HepG2 (cell line): Measurements from ENCODE around the gene FGGY. TPM values are rescaled to one million over a fixed set of nuclear protein-coding genes. Genes with fewer than 3 reads are reported as not detected.
A peak's percentile ranks its signal among the peaks of the same experiment; 100 is the strongest.

ENCODE experiments used
- EED ChIP-seq: sonication (generic); formaldehyde crosslinking; IDR thresholded peaks from 2 replicates; pipeline ENCODE4 v1.5.0; 2020; ENCODE audit warnings: mild to moderate bottlenecking, missing genetic modification reagents
- EHMT2 ChIP-seq: fragments of 200-600 bp; sonication (generic); IDR thresholded peaks from 2 replicates; pipeline ENCODE4 v1.7.0; 2017; ENCODE audit warnings: antibody characterized with exemption, low read depth, low read length, borderline replicate concordance
- ESRRA ChIP-seq: sonication (generic); formaldehyde crosslinking; IDR thresholded peaks from 2 replicates; pipeline ENCODE4 v1.5.1; 2020; ENCODE audit warnings: mild to moderate bottlenecking, low read depth, missing genetic modification reagents
- FOSL1 ChIP-seq: sonication (generic); formaldehyde crosslinking; IDR thresholded peaks from 2 replicates; pipeline ENCODE4 v1.9.0; 2021; ENCODE audit warnings: missing genetic modification reagents, borderline replicate concordance
- FOXC1 ChIP-seq: sonication (generic); formaldehyde crosslinking; IDR thresholded peaks from 2 replicates; pipeline ENCODE4 v1.8.0; 2022; ENCODE audit warnings: mild to moderate bottlenecking, missing genetic modification reagents, borderline replicate concordance
- GRHL1 ChIP-seq: sonication (generic); formaldehyde crosslinking; conservative IDR thresholded peaks from 2 replicates; pipeline ENCODE4 v1.8.0; 2022; ENCODE audit warnings: missing genetic modification reagents
- GTF3A ChIP-seq: sonication (generic); formaldehyde crosslinking; conservative IDR thresholded peaks from 2 replicates; pipeline ENCODE4 v1.4.0; 2020; ENCODE audit warnings: mild to moderate bottlenecking, missing genetic modification reagents
- HINFP ChIP-seq: sonication (generic); formaldehyde crosslinking; IDR thresholded peaks from 2 replicates; pipeline ENCODE4 v1.4.0; 2020; ENCODE audit warnings: low read depth, mild to moderate bottlenecking, missing genetic modification reagents
- HOXA9 ChIP-seq: sonication (generic); formaldehyde crosslinking; IDR thresholded peaks from 2 replicates; pipeline ENCODE4 v1.8.1; 2022; ENCODE audit warnings: missing genetic modification reagents, mild to moderate bottlenecking, moderate library complexity, borderline replicate concordance
- JUN ChIP-seq: sonication (generic); formaldehyde crosslinking; IDR thresholded peaks from 2 replicates; pipeline ENCODE4 v1.4.0; 2020; ENCODE audit warnings: mild to moderate bottlenecking, missing genetic modification reagents
- KDM6A ChIP-seq: IDR thresholded peaks from 2 replicates; pipeline ENCODE4 v1.6.1; 2016; ENCODE audit warnings: low read depth
- NCOR1 ChIP-seq: fragments of 200-600 bp; sonication (generic); IDR thresholded peaks from 2 replicates; pipeline ENCODE4 v1.7.0; 2017; ENCODE audit warnings: antibody characterized with exemption, low read length, borderline replicate concordance
- NFYB ChIP-seq: sonication (generic); formaldehyde crosslinking; IDR thresholded peaks from 2 replicates; pipeline ENCODE4 v1.4.0; 2020; ENCODE audit warnings: missing genetic modification reagents
- PCBP2 ChIP-seq: fragments of 200-400 bp; formaldehyde crosslinking; optimal IDR thresholded peaks from 2 replicates; pipeline ENCODE3; 2018; ENCODE audit warnings: low read length, low read depth; ENCODE audit not compliant: poor library complexity, severe bottlenecking
- SNRNP70 ChIP-seq: fragments of 200-400 bp; formaldehyde crosslinking; IDR thresholded peaks from 2 replicates; pipeline ENCODE4 v1.6.1; 2017; ENCODE audit warnings: mild to moderate bottlenecking, low read depth, low read length, moderate library complexity
- TBL1XR1 ChIP-seq: fragments of 150-350 bp; IDR thresholded peaks from 2 replicates; pipeline ENCODE4 v1.6.1; 2014; ENCODE audit warnings: borderline replicate concordance, low read length; ENCODE audit not compliant: partially characterized antibody
- ZFP36 ChIP-seq: fragments of 150-350 bp; IDR thresholded peaks from 2 replicates; pipeline ENCODE4 v1.6.1; 2018; ENCODE audit warnings: borderline replicate concordance, low read length, low read depth; ENCODE audit not compliant: partially characterized antibody
- ZNF138 ChIP-seq: sonication (generic); formaldehyde crosslinking; IDR thresholded peaks from 2 replicates; pipeline ENCODE4 v1.5.0; 2020; ENCODE audit warnings: mild to moderate bottlenecking, low read depth, missing genetic modification reagents
- ZNF354B ChIP-seq: sonication (generic); formaldehyde crosslinking; IDR thresholded peaks from 2 replicates; pipeline ENCODE4 v1.8.0; 2022; ENCODE audit warnings: mild to moderate bottlenecking, missing genetic modification reagents
- ZNF674 ChIP-seq: sonication (generic); formaldehyde crosslinking; IDR thresholded peaks from 2 replicates; pipeline ENCODE4 v1.5.0; 2020; ENCODE audit warnings: low read depth, mild to moderate bottlenecking, missing genetic modification reagents
- ZNF816 ChIP-seq: sonication (generic); formaldehyde crosslinking; IDR thresholded peaks from 2 replicates; pipeline ENCODE4 v1.8.0; 2022; ENCODE audit warnings: missing genetic modification reagents, mild to moderate bottlenecking, borderline replicate concordance
- ZNF891 ChIP-seq: sonication (generic); formaldehyde crosslinking; IDR thresholded peaks from 2 replicates; pipeline ENCODE4 v1.5.0; 2020; ENCODE audit warnings: mild to moderate bottlenecking, missing genetic modification reagents
- ZXDC ChIP-seq: sonication (generic); formaldehyde crosslinking; IDR thresholded peaks from 2 replicates; pipeline ENCODE4 v1.5.0; 2020; ENCODE audit warnings: mild to moderate bottlenecking, missing genetic modification reagents
- polyA plus RNA-seq, 8 experiments: library from polyadenylated mRNA; depleted of rRNA in 3 of 8; stranded (reverse) in 7 of 8; unstranded in 1 of 8; fragments of >200 nt; fragmentation: Illumina TruSeq in 4 of 8; extraction: Trizol in 4 of 8; gene quantifications; 2 replicates each; pipeline versions ENCODE4 v1.2.1 to v1.2.3, GENCODE V29; 2011 to 2016; ENCODE audit warnings: low read depth in 4 of 8, missing spikeins in 1 of 8, mixed read lengths in 1 of 8; ENCODE audit not compliant: insufficient read depth in 1 of 8
- total RNA-seq, 5 experiments: library from RNA; depleted of rRNA; stranded (reverse); fragments of >200 nt; fragmentation: Illumina TruSeq; extraction: Trizol; gene quantifications; 2 replicates each; pipeline ENCODE4 v1.2.3, GENCODE V29; 2016; ENCODE audit warnings: low read depth in 1 of 5

The FGGY gene
- total and polyA plus RNA-seq, 2 of the 13 experiments (the other 11 are each of a cell fraction or from before 2014, with no cell fraction given), result 15.7 to 27.5 TPM

- TF ChIP-seq FOXC1 (CRISPR knock-in tag) (no peak), GRHL1 (CRISPR knock-in tag) (no peak), TBL1XR1 (no peak), SNRNP70 (no peak), PCBP2 (no peak), NCOR1 (peak; percentile 71; the same call in 1 of the 2 replicates), HOXA9 (CRISPR knock-in tag) (no peak), ZNF674 (CRISPR knock-in tag) (no peak), GTF3A (CRISPR knock-in tag) (0 out of 2 replicates have a peak, but pooled peaks have one; percentile 40), JUN (CRISPR knock-in tag) (no peak), ZNF138 (CRISPR knock-in tag) (no peak), ZFP36 (no peak), KDM6A (CRISPR knock-in tag) (peak; percentile 10; the same call in 1 of the 2 replicates), HINFP (CRISPR knock-in tag) (no peak), FOSL1 (CRISPR knock-in tag) (no peak), ZNF816 (no peak), EHMT2 (no peak; the same call in 1 of the 2 replicates), ZNF891 (CRISPR knock-in tag) (no peak), ESRRA (peak; percentile 58; the same call in 1 of the 2 replicates), ZNF354B (CRISPR knock-in tag) (no peak), NFYB (CRISPR knock-in tag) (no peak), EED (CRISPR knock-in tag) (no peak), ZXDC (CRISPR knock-in tag) (0 out of 2 replicates have a peak, but pooled peaks have one; percentile 42)
These were observed 214.9 kb downstream of the FGGY start (continued) for GRCh38 chr1:59511476-59512465.
